ENCODE results near the gene HDDC3.

Gene HDDC3

GRCh38 chr15:90907838-90908507 lies 24.4 kb downstream of the HDDC3 start:
- TF ChIP-seq CTCF (IDR thresholded peaks at IDR 0.05), result no peak

- TF ChIP-seq CTCF (IDR thresholded peaks at IDR 0.05), result no peak
Measured at GRCh38 chr15:90907051-90907660, 25.2 kb downstream of the HDDC3 start.

GRCh38 chr15:90906181-90906849 lies 26.0 kb downstream of the HDDC3 start:
- no peak for TF ChIP-seq CTCF (IDR thresholded peaks at IDR 0.05)

GRCh38 chr15:90905306-90906180 lies 26.8 kb downstream of the HDDC3 start:
- no peak for TF ChIP-seq CTCF (IDR thresholded peaks at IDR 0.05)

- TF ChIP-seq CTCF (IDR thresholded peaks at IDR 0.05), result no peak
Measured at GRCh38 chr15:90904746-90905145, 27.6 kb downstream of the HDDC3 start.

- peak; percentile 20; the same call in 1 of the 2 replicates for TF ChIP-seq CTCF (IDR thresholded peaks at IDR 0.05)
Measured at GRCh38 chr15:90903733-90904536, 28.4 kb downstream of the HDDC3 start.

All from LNCAP (cell line).